Colonic mucosa (tissue), 4 donors: ENCODE data around the gene MCC. TPM values are rescaled to one million over a fixed set of nuclear protein-coding genes. Genes with fewer than 3 reads are reported as not detected.

ENCODE experiments used
- DNase-seq: peaks from one replicate; pipeline ENCODE4 v3.0.0-alpha.2; 2020
- H3K27ac ChIP-seq: fragments of 200-600 bp; one replicate; pipeline ENCODE4 v1.8.0; 2021
- H3K27me3 ChIP-seq: fragments of 200-600 bp; one replicate; pipeline ENCODE4 v1.8.0; 2021
- H3K36me3 ChIP-seq: fragments of 200-600 bp; one replicate; pipeline ENCODE4 v1.8.0; 2021
- H3K4me1 ChIP-seq: fragments of 200-600 bp; one replicate; pipeline ENCODE4 v1.8.0; 2021; ENCODE audit warnings: mild to moderate bottlenecking
- H3K4me3 ChIP-seq: fragments of 200-600 bp; one replicate; pipeline ENCODE4 v1.8.0; 2021
- H3K9ac ChIP-seq, 2 donors: one replicate each; pipeline ENCODE4 v1.7.0; 2013; ENCODE audit warnings: control low read depth in 2 of 2, low read depth in 2 of 2, low read length in 2 of 2
- H3K9me3 ChIP-seq: fragments of 200-600 bp; one replicate; pipeline ENCODE4 v1.8.0; 2021
- intact Hi-C: fragments of 100-400 bp; cut with DNase I; formaldehyde crosslinking; loops from one replicate; pipeline ENCODE4 v1.14.1; 2022
- total RNA-seq, 2 donors: library from RNA; stranded (reverse); fragmentation: NEBNext Ultra II Directional in 1 of 2; extraction: Animal tissue kit (Norgen Biotek cat#: 25700) in 1 of 2; gene quantifications; one replicate each; pipeline ENCODE4 v1.2.1, GENCODE V29; 2021
- TF ChIP-seq, protein P1 (sequence below): fragments of 200-600 bp; IDR thresholded peaks from one replicate; pipeline ENCODE4 v1.8.0; 2022; ENCODE audit warnings: antibody characterized with exemption, mild to moderate bottlenecking
- donor health status: healthy.
- donor health status: DM: no; HTN: no; CAD: no.
- donor health status: DM: no; HTN: no; CAD: no.

The MCC gene
- total RNA-seq, 2 donors from 2014 or later, result 1.9 to 3.1 TPM

- TF ChIP-seq, protein P1, sequence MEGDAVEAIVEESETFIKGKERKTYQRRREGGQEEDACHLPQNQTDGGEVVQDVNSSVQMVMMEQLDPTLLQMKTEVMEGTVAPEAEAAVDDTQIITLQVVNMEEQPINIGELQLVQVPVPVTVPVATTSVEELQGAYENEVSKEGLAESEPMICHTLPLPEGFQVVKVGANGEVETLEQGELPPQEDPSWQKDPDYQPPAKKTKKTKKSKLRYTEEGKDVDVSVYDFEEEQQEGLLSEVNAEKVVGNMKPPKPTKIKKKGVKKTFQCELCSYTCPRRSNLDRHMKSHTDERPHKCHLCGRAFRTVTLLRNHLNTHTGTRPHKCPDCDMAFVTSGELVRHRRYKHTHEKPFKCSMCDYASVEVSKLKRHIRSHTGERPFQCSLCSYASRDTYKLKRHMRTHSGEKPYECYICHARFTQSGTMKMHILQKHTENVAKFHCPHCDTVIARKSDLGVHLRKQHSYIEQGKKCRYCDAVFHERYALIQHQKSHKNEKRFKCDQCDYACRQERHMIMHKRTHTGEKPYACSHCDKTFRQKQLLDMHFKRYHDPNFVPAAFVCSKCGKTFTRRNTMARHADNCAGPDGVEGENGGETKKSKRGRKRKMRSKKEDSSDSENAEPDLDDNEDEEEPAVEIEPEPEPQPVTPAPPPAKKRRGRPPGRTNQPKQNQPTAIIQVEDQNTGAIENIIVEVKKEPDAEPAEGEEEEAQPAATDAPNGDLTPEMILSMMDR, result no peak
- Histone ChIP-seq H3K9me3 (no peaks in the 10 kb centered on the region), H3K4me1 (no peaks in the 10 kb centered on the region), H3K36me3 (no peaks in the 10 kb centered on the region), H3K27me3 (no peaks in the 10 kb centered on the region), H3K9ac (no peak overlapping the region), H3K27ac (no peak overlapping the region), H3K4me3 (no peak overlapping the region)
- intact Hi-C loops, result no loop called here
- no peak for DNase-seq
Observed at GRCh38 chr5:113177225-113177624, 311.0 kb downstream of the MCC start.

DNA sequence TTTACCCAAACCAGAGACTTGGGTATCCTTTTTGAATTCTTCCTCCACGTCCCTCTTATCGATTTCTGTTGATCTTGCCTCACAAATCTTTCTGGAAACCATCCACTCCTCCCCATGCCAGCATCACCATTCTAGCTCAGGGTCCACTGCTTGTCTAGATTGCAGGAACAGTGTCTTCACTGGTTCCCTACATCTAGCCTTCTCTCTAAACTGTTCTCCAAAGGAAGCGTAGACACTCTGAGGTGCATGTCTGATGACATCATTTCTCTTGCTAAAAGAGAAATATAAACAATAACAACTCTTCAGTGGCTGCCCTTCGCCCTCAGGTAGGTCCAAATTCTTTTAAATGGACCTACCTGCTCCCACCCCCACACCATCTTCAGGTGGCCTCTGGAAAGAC, 311.5 kb downstream of the MCC start:
- Histone ChIP-seq H3K27ac (no peak overlapping the region), H3K4me3 (no peak overlapping the region), H3K9me3 (no peaks in the 10 kb centered on the region), H3K9ac (no peak overlapping the region), H3K27me3 (no peaks in the 10 kb centered on the region), H3K36me3 (no peaks in the 10 kb centered on the region), H3K4me1 (no peaks in the 10 kb centered on the region)
- no peak for DNase-seq
- TF ChIP-seq, protein P1, result no peak
- intact Hi-C loops, result no loop called here

GRCh38 chr5:113176196-113176595, 312.1 kb downstream of the MCC start:
- Histone ChIP-seq H3K9me3 (no peaks in the 10 kb centered on the region), H3K36me3 (no peaks in the 10 kb centered on the region), H3K27ac (no peak overlapping the region), H3K4me1 (no peaks in the 10 kb centered on the region), H3K9ac (no peak overlapping the region), H3K27me3 (no peaks in the 10 kb centered on the region), H3K4me3 (no peak overlapping the region)
- DNase-seq, result no peak
- intact Hi-C loops, result no loop called here
- TF ChIP-seq, protein P1, result no peak

GRCh38 chr5:113172231-113172826, 315.9 kb downstream of the MCC start:
- intact Hi-C loops, result no loop called here
- H3K9ac ChIP-seq, result no peak overlapping the region
- TF ChIP-seq, protein P1, result no peak
- H3K4me1 ChIP-seq, result no peaks in the 10 kb centered on the region
- no peaks in the 10 kb centered on the region for H3K9me3 ChIP-seq
- H3K4me3 ChIP-seq, result no peak overlapping the region
- no peak for DNase-seq
- no peak overlapping the region for H3K27ac ChIP-seq
- no peaks in the 10 kb centered on the region for H3K27me3 ChIP-seq
- H3K36me3 ChIP-seq, result no peaks in the 10 kb centered on the region

DNA sequence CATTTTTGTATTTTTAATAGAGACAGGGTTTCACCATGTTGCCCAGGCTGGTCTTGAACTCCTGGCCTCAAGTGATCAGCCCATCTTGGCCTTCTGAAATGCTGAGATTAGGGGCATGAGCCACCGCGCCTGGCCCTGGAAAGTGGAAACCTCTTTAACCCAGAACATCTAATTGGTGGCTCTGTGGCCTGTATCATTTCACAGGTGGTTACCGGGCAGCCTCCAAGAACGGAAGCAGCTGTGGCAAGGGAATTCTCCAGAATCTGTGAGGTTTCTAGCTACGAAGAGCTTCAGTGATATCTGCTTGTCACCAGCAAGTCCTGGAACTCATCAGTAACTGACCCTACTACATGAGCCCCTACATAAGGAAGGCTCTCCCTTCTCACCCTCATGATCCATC, 316.7 kb downstream of the MCC start:
- Histone ChIP-seq H3K36me3 (no peaks in the 10 kb centered on the region), H3K4me1 (no peaks in the 10 kb centered on the region), H3K9ac (no peak overlapping the region), H3K4me3 (no peak overlapping the region), H3K27me3 (no peaks in the 10 kb centered on the region), H3K9me3 (no peaks in the 10 kb centered on the region), H3K27ac (no peak overlapping the region)
- TF ChIP-seq, protein P1, result no peak
- no peak for DNase-seq
- intact Hi-C loops, result no loop called here
